DLD1 (cell line): Measurements from ENCODE around the gene TMPRSS2.

Experiments used
- in situ Hi-C: cut with HindIII; loops from 2 replicates; pipeline ENCODE4 v1.10.0; 2017; ENCODE audit warnings: low sequenced_read_pairs

Gene TMPRSS2

DNA sequence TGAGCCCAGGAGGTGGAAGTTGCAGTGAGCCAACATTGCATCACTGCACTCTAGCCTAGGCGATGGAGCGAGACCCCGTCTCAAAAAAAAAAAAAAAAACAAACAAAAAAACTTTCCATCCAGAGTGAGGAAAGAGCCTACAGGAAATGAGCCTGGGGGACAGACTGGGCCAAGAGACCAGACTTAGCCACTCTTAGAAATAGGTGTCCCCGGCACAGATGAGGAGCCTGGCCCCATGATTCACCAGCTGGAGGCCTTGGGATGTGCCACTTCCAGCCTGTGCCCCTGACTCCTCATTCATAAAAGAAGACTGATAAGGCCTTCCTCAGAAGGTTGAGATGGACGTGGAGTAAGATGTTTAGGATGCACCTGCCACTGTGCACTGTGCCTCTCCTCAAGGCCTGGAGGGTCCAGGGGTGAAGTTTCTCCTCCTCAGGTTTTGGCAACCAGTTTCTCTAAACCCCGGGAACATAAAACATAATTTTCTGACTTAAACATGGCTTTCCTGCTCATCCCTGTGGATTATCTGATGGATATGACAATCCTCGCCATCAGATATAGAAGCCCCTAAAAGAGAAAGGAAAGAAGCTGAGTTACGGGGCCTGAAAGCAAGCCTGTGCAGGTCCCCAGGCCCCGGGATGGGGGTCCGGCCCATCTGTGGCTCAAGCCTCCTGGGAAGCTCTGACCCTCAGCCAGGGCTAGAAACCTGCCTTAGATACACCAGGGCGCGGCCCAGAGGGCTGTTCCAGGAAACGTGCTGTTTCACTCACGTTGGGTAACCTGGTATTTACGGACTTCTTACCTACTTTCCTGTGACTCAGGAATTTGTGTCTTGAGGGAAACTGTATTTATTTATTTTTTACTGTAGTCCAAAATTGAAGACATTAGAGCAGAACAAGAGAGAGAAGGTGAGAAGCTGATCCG, 55.9 kb downstream of the TMPRSS2 start:
- in situ Hi-C loops, result no loop called here

DNA sequence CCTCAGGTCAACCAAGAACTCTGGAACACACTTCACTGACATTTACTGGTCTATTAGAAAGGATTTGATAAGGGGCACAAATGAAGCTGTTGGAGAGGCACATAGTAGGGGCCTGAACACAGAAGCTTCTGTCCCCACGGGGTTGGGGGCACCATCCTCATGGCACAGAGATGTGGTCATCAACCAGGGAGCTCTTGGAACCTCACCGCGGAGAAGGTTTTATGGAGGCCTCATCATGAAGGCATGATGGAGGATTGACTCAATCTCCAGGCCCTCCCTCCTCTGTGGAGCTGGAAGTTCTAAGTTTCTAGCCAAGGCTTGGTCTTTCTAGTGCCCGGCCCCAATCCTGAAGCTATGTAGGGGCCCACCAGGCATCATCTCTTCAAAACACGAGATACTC, 58.3 kb downstream of the TMPRSS2 start:
- in situ Hi-C loops, result loop anchor here (10.0 kb wide), 1 partner anchor 145 kb away; no protein-coding TSS in a partner anchor

DNA sequence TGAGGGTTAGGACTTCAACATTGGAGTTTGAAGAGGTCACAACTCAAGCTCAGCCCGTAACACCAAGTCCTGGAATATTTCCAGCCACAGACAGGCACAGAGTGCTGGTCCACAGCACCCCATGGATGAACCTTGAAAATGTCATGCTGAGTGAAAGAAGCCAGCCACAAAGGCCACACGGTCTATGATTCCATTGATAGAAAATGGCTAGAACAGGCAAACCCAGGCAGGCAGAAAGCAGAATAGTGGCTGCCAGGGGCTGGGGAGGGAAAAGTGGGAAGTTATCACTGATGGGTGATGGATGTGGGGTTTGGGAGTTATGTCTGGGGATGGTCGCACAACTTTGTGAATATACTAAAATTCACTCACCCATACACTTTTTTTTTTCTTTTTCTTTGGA, 60.6 kb downstream of the TMPRSS2 start:
- in situ Hi-C loops, result loop anchor here (10.0 kb wide), 1 partner anchor 143 kb away; no protein-coding TSS in a partner anchor

DNA sequence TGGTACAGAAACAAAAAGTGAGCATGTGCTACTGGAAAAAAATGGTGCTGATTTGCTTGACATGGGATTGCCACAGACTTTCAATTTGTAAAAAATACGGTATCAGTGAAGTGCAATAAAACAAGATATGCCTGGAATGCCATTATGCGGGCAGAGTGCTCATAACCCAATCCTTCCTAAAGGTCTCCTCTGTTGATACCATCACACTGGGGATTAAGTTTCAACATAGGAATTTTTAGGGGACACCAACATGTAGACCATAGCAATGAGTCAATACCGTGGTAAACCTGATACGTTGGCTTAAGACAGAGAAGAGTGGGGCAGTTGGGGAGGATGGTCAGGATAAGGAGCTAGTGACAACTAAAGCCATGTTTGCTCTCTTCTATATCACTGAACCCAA, 61.4 kb downstream of the TMPRSS2 start:
- in situ Hi-C loops, result loop anchor here (10.0 kb wide), 1 partner anchor 142 kb away; no protein-coding TSS in a partner anchor

DNA sequence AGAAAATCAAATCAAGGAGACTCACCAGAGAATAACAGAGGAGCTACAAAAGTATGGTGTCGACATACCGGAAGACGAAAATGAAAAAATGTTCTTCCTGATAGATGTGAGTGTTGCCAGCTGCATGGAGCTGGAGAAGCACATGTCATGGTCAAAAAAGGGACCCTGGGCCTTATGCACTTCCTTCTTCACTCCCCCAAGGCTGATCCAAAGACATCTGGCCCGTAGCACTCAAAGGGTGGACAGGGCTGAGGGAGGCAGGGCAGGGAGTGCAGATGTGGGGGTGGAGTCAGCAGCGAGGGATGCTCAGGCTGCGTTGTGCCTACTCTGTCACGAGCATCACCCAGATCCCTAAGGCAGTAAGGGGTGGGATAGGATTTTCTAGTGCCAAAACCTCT, 62.5 kb downstream of the TMPRSS2 start:
- in situ Hi-C loops, result loop anchor here (10.0 kb wide), 1 partner anchor 141 kb away; no protein-coding TSS in a partner anchor

DNA sequence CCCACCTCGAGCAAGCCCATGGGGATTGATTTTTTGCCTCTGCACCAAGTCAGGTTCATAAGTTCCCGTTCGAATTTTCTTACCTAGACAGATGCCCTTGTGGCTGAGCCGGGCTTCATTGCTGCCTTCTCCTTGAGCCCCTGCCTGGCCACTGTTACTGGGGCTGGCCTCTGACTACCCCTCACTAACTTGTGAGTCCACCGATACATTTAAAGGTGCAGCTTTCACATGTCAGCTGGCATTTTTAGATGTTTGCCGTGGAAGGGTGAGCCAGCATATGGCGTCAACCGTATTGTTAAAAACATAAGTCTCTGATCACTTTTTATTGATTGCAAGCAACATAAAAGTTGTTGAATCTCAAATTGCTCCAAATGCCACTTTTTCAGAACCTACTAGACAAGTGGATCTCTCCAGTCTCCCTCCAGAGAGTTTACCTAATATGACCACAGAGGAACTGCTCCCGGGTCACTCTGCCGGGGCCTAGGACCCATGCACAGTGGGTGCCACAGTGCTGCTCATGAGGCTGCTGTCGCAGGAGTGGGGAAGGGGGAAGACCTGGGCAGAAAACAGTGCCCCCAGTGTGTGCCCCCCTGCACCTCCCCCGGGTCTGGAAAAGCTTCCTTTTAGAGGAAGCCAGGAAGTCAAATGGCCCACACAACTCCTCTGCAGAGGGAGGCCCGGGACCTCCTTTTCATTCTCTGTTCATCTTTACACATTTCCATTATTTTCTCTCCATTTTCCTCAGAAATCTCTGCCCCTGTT, 63.1 kb downstream of the TMPRSS2 start:
- in situ Hi-C loops, result loop anchor here (10.0 kb wide), 1 partner anchor 140 kb away; no protein-coding TSS in a partner anchor

DNA sequence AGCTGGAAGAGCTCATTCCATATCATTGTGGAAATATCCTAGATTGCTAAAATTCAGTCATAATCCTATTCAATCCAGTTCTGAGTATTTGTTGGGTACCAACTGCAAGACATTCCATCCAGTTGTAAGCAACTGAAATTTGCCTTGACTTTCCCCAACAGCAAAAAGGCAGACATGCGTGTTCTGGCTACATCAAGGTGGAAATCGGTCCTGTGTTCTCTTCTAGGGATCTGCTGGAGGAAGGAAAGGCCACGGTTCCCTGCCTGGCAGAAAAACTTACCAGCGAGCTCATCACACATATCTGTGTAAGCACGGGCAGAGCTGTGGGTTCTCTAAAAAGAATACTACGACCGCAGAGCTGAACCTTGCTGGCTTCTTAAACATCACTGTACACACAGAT, 64.4 kb downstream of the TMPRSS2 start:
- in situ Hi-C loops, result loop anchor here (10.0 kb wide), 1 partner anchor 139 kb away; no protein-coding TSS in a partner anchor

DNA sequence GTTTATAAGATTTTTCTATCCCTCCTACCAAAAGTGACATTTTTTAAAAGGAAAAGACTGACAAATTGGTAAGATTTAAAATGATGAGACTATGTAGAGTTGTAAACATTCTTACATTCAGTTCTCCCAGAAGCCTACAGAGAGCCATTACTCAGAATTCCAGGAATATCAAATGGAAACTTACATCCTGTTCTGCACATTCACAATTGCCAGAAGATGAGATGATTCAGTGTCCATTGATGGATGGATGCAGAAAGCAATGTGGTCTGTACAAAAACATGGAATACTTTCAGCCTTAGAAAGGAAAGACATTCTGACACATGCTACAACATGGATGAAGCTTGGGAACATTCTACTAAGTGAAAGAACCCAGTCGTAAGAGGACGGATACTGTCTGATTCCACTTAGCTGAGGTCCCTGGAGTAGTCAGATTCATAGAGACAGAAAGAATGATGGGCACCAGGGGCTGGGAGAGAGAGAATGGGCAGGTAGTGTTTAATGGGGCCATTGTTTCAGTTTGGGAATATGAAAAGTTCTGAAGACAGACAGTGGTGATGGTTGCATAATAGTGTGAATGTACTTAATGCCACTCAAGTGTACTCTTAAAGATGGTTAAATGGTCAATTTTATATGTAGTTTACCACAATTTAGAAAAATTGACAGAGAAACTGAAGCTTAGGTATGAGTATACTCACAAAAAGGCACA, 65.3 kb downstream of the TMPRSS2 start:
- in situ Hi-C loops, result loop anchor here (10.0 kb wide), 1 partner anchor 138 kb away; no protein-coding TSS in a partner anchor

DNA sequence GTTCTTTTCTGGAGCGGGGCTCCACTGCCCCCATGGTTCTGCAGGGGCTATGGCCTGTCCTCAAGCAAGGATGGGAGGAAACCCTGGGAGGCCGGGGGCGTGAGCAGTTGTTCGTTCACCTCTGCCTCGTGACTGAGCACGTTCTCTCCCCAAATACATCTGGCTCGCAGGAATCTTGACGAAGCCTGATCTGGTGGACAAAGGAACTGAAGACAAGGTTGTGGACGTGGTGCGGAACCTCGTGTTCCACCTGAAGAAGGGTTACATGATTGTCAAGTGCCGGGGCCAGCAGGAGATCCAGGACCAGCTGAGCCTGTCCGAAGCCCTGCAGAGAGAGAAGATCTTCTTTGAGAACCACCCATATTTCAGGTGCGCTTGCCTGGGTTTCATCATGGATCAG, 66.4 kb downstream of the TMPRSS2 start:
- in situ Hi-C loops, result loop anchor here (10.0 kb wide), 1 partner anchor 137 kb away; no protein-coding TSS in a partner anchor

DNA sequence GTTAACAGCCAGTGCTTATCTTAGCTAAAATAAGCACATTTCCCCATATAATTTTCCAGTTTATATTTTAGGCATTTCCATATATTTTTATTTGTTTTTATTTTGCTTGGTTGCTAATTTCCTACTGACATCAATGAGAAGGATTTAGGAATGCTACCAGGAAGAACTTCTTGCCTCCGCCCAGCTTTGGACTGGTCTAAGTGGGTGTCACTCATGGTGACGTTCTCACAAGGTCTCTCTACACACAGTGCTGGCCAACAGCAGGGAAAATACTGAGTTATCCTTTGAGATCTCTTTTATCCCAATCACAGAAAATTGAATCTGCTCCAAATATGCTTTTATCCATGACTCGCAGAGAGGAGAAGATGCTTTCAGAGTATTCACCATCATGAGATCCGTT, 68.7 kb downstream of the TMPRSS2 start:
- in situ Hi-C loops, result no loop called here

DNA sequence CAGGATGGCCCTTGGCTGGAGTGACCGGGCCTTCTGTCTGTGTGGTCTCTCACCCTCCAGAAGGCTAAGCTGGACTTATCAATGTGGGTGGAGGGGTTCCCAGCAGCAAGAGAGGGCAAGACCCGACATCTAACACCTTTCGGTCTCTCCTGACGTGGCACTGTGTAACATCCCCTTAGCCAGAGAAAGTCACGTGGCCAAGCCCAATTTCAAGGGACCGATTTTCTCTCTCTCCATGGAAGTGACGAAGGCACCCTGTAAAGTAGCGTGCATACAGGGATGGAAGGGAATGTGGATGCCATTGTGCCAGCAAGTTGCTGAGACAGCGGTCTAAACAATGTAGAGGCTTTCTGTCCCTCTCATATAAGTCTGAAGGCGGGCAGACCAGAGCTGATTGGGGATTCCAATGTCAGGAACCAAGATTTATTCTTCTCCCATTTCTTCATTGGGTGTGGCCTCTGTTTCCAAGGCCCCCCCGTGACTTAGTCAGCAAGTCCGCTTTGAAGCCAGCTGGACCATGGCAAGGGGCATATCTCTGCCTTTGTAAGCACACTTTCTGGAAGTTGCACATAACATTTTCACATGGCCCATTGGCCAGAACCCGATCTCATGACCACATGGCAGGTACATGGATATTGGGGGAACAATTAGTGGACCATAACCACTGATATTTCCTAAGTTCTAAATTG, 69.4 kb downstream of the TMPRSS2 start:
- in situ Hi-C loops, result no loop called here

DNA sequence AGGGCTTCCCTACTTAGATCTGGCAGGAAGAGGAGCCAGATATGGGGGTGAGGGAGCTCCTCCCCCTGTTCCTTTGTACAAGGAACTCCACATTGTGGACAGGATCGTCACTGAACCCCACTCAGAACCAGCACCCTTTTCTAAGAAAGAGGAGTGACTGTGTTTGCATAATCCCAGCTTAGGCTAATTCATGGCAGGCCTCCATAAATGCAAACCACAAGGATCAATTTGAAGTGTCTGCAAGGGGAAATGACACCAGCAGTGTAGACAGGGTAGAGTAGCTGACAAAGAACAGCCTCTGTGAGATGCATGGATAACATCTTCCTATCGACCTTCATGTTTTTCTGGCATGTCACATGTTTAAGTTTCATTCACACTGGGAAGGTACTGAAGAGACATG, 70.2 kb downstream of the TMPRSS2 start:
- in situ Hi-C loops, result no loop called here

DNA sequence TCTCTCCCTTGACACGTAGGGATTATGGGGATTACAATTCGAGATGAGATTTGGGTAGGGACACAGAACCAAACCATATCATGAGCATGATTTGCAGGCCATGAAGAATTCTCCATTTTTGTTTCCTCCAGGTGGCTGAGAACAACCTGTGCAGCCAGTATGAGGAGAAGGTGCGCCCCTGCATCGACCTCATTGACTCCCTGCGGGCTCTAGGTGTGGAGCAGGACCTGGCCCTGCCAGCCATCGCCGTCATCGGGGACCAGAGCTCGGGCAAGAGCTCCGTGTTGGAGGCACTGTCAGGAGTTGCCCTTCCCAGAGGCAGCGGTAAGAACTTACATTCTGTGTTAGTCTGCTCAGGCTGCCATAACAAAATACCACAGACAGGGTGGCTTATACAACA, 72.3 kb downstream of the TMPRSS2 start:
- in situ Hi-C loops, result no loop called here

DNA sequence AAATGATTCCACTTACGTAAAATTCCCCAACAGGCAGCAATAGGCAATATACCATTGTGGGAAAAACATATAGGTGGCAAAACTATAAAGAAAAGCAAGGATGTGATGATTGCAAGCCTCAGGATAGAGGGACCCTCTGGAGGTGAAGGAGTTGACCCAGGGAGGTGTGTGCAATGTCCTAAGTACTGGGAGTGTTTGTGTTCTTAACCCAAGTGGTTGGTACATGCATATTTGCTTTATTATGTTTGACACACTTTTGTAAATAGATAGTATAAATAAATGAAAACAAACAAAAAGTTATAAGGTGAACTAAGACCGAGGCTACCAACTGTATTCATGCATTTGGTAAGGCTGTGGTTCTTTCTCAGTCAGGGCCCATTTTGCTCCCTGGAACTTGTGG, 74.4 kb downstream of the TMPRSS2 start:
- in situ Hi-C loops, result no loop called here

DNA sequence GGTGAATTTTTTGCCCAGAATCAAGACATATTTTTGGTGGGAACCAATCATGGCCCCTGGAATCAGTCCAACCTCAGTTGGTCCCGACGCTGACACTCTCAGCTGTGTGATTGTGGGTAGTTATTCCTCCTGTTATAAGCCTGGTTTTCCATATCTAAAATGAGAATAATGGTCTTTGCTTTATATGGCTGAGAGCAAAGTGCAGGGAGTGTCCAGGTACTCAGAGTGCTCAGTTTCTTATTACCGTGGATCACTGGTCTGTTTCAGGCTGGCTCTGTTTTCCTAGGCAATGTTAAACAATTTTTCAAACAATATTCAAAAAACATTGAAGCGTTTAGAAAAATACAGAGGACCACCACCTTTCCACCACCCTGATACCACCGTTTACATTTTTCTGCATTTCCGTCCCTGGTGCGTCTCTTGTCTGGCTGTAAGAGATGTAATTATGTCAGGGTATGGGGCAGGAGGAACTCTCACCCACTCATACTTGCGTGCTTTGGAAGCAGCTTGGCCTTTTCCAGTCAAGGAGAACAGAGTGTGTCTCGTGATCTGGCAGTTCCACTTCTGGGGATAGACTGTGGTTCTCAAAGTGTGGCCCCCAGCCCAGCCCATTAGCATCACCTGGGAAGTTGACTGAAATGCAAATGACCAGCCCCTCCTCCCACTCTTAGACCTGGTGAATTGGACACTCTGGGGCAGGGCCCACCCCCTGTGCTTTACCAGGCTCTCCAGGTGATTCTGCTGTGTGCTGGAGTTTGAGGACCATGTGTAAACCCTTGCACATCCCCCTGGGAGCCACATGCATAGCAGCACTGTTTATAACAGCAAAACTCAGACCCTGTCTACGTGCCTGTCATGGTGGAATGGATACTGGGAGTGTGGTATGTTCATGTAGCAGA, 75.1 kb downstream of the TMPRSS2 start:
- in situ Hi-C loops, result no loop called here

DNA sequence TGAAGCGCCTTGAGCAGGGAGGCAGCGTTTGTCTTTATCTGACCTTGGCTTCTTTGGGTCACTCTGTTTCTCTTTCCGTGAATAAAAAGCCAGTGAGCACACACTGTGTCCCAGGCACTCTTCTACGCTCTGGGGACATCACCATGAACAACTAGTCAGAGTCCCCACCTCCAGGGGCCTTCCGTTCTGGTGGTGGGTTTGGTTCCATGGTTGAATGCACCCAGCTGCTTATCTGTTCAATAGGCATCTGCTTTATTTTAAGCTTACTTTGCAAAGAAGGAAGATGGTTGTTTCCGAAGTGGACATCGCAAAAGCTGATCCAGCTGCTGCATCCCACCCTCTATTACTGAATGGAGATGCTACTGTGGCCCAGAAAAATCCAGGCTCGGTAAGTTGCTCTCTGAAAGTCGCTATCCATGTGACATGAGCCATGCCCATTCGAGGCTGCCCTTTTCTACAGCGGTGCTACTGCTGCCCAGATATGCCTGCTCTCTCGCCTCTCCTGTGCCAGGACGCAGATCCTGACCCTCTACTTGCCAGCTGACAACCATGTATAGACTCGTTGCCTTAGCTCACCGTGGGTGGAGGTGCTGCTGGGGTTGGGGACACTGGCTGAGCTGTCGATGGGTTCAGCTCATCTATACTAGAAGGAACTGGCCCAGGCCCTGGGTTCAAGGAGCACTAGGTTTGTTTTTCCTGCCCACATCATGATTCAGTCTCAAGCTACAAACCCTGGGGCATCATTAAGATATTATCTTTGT, 76.0 kb downstream of the TMPRSS2 start:
- in situ Hi-C loops, result no loop called here

DNA sequence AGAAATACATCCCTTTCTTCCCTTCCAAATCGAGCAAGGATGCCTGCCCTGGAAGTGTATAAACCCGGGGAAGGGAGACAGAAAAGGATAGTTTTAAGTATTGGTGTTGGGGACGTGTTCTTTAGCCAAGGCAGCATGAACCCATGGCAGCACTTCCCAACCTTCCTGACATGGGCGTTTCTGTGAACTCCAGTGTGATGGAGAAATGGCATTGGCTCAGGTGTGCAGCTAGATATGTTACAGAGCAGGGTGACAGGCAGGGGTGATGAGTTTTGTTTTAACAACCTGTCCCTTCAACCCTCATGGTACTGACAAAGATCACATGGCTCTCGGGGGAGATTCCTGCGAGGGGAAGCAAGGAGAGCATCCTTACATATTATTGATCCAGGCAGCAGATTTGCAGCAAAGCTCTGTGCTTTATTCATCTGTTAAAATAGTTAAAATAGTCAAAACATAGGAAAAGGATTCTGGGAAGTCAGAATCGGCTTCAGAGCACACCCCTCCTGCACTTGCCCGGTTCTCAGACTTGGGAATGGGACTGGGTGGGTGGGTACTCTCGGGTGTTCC, 78.0 kb downstream of the TMPRSS2 start:
- in situ Hi-C loops, result no loop called here

DNA sequence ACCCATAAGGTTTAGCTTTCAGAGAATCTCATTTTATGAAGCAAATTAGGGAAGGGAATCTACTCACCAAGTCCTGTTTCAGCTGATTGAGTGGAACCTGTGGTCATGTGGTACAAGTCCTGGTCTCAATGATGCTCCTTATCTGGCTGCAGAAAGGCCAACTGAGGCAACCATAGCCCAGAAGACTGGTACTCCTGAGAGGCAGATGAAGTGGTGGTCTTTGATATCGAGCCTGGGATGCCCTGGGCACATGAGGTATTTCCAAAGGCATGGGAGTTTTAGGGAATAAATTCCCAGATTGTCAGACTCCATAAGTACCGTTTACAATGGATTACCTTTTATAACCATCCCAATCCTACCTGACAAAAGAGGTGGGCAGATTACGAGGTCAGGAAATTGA, 78.7 kb downstream of the TMPRSS2 start:
- in situ Hi-C loops, result no loop called here
